H1 (cell line): Measurements from ENCODE around the gene ADTRP. TPM values are rescaled to one million over a fixed set of nuclear protein-coding genes. Genes with fewer than 3 reads are reported as not detected.

ENCODE experiments used
- CTCF ChIA-PET: fragments of 300-600 bp; sonication (Branson Sonifier 250); formaldehyde crosslinking; loops from one replicate; lab custom pipeline; 2021; ENCODE audit not compliant: partially characterized antibody; lab: Charles Lee
- POLR2A ChIA-PET: fragments of 300-600 bp; sonication (Branson Sonifier 250); formaldehyde crosslinking; loops from one replicate; lab custom pipeline; 2021; ENCODE audit warnings: inconsistent platforms; ENCODE audit not compliant: partially characterized antibody; lab: Charles Lee
- DNase-seq, 2 experiments: peaks; one replicate each; pipeline versions ENCODE4 v3.0.0 to v3.0.0-alpha.2; 2010 to 2022; ENCODE audit warnings: low spot score in 2 of 2, low read depth in 1 of 2, mixed read lengths in 1 of 2
- FAIRE-seq: peaks from 2 replicates; lab custom pipeline; 2011; peaks lifted over from hg19 to GRCh38; lab: Jason Lieb, UNC
- H2AFZ ChIP-seq: 2 replicates; pipeline ENCODE4 v1.8.1; 2012; ENCODE audit warnings: low read length, inconsistent platforms
- H2AK5ac ChIP-seq: 2 replicates; pipeline ENCODE4 v1.6.1; 2013; ENCODE audit warnings: low read depth, low read length
- H2BK120ac ChIP-seq: replicated peaks from 2 replicates; pipeline ENCODE3; 2013; ENCODE audit warnings: low read depth, low read length, inconsistent platforms
- H2BK12ac ChIP-seq: 2 replicates; pipeline ENCODE4 v1.6.1; 2013; ENCODE audit warnings: low read depth, low read length
- H2BK15ac ChIP-seq: 2 replicates; pipeline ENCODE4 v1.6.1; 2013; ENCODE audit warnings: low read length
- H2BK20ac ChIP-seq: 2 replicates; pipeline ENCODE4 v1.6.1; 2013; ENCODE audit warnings: low read length
- H2BK5ac ChIP-seq: 2 replicates; pipeline ENCODE4 v1.6.1; 2013; ENCODE audit warnings: low read depth, low read length
- H3K14ac ChIP-seq: 2 replicates; pipeline ENCODE4 v1.6.1; 2013; ENCODE audit warnings: inconsistent platforms; ENCODE audit not compliant: insufficient read length
- H3K18ac ChIP-seq: 2 replicates; pipeline ENCODE4 v1.6.1; 2013; ENCODE audit warnings: low read length; ENCODE audit errors: extremely low read depth
- H3K23ac ChIP-seq: 2 replicates; pipeline ENCODE4 v1.6.1; 2013; ENCODE audit warnings: inconsistent platforms; ENCODE audit not compliant: insufficient read length
- H3K23me2 ChIP-seq: 2 replicates; pipeline ENCODE4 v1.6.1; 2013; ENCODE audit warnings: low read depth, low read length
- H3K27ac ChIP-seq: 2 replicates; pipeline ENCODE4 v1.6.1; 2011; ENCODE audit warnings: low read depth, low read length, inconsistent platforms
- H3K27me3 ChIP-seq, 4 experiments: replicated peaks in 1 of 4; 1 replicate in 1 of 4; 2 replicates in 3 of 4; pipeline versions ENCODE4 v1.6.1 to v1.8.1; 2011 to 2013; ENCODE audit warnings: low read length in 3 of 4, mild to moderate bottlenecking in 3 of 4, inconsistent platforms in 2 of 4, mixed read lengths in 2 of 4, moderate library complexity in 1 of 4; ENCODE audit not compliant: control insufficient read depth in 3 of 4, insufficient read depth in 3 of 4; ENCODE audit errors: extremely low read depth in 1 of 4
- H3K36me3 ChIP-seq, 4 experiments: 2 replicates each; pipeline versions ENCODE4 v1.6.1 to v1.8.1; 2011 to 2013; ENCODE audit warnings: mild to moderate bottlenecking in 4 of 4, low read length in 3 of 4, moderate library complexity in 2 of 4, control low read depth in 1 of 4, inconsistent platforms in 1 of 4; ENCODE audit not compliant: insufficient read depth in 4 of 4, control insufficient read depth in 2 of 4
- H3K4ac ChIP-seq: replicated peaks from 2 replicates; pipeline ENCODE3; 2013; ENCODE audit warnings: low read length, low read depth, mixed read lengths, inconsistent platforms; ENCODE audit not compliant: insufficient read length
- H3K4me1 ChIP-seq, 4 experiments: replicated peaks in 1 of 4; 1 replicate in 1 of 4; 2 replicates in 3 of 4; pipeline versions ENCODE4 v1.6.1 to v1.8.1; 2011 to 2013; ENCODE audit warnings: low read length in 3 of 4, inconsistent platforms in 2 of 4, mixed read lengths in 1 of 4; ENCODE audit not compliant: insufficient read depth in 4 of 4, control insufficient read depth in 3 of 4
- H3K4me2 ChIP-seq, 2 experiments: 2 replicates each; pipeline versions ENCODE4 v1.6.1 to v1.8.1; 2011 to 2013; ENCODE audit warnings: low read depth in 2 of 2, low read length in 2 of 2, control low read depth in 1 of 2, inconsistent platforms in 1 of 2, mild to moderate bottlenecking in 1 of 2; ENCODE audit not compliant: insufficient read depth in 1 of 2
- H3K4me3 ChIP-seq, 4 experiments: fragments of 200-600, 300-600 bp in 1 of 4; sonication (generic), shearing (Covaris generic), sonication (Bioruptor Twin) in 1 of 4; 2 replicates each; pipeline versions ENCODE4 v1.5.1 to v1.8.1; 2011 to 2016; ENCODE audit warnings: low read length in 4 of 4, low read depth in 3 of 4, control low read depth in 2 of 4, inconsistent platforms in 2 of 4, mild to moderate bottlenecking in 2 of 4, mixed read lengths in 1 of 4, moderate library complexity in 1 of 4; ENCODE audit not compliant: insufficient read depth in 2 of 4; ENCODE audit errors: extremely low read depth in 1 of 4
- H3K56ac ChIP-seq: replicated peaks from 2 replicates; pipeline ENCODE3; 2013; ENCODE audit warnings: low read depth, mild to moderate bottlenecking, mixed read lengths, low read length, inconsistent platforms; ENCODE audit not compliant: insufficient read length
- H3K79me1 ChIP-seq: 2 replicates; pipeline ENCODE4 v1.6.1; 2013; ENCODE audit warnings: low read depth, low read length, control low read depth
- H3K79me2 ChIP-seq, 2 experiments: 2 replicates each; pipeline versions ENCODE4 v1.6.1 to v1.8.1; 2012 to 2013; ENCODE audit warnings: low read length in 2 of 2, mild to moderate bottlenecking in 2 of 2, inconsistent platforms in 1 of 2; ENCODE audit not compliant: insufficient read depth in 2 of 2, control insufficient read depth in 1 of 2
- H3K9ac ChIP-seq, 4 experiments: replicated peaks in 1 of 4; 1 replicate in 1 of 4; 2 replicates in 3 of 4; pipeline versions ENCODE4 v1.6.1 to v1.8.1; 2011 to 2013; ENCODE audit warnings: low read depth in 3 of 4, low read length in 3 of 4, control low read depth in 2 of 4, mild to moderate bottlenecking in 2 of 4, moderate library complexity in 2 of 4, inconsistent platforms in 1 of 4; ENCODE audit errors: extremely low read depth in 1 of 4
- H3K9me3 ChIP-seq, 2 experiments: 2 replicates each; pipeline versions ENCODE4 v1.6.1 to v1.8.1; 2012 to 2013; ENCODE audit warnings: mild to moderate bottlenecking in 2 of 2, moderate library complexity in 2 of 2, control low read depth in 1 of 2, inconsistent platforms in 1 of 2, low read depth in 1 of 2, low read length in 1 of 2, mixed read lengths in 1 of 2; ENCODE audit not compliant: insufficient read depth in 2 of 2
- H4K20me1 ChIP-seq, 2 experiments: replicated peaks in 1 of 2; 2 replicates each; pipeline versions ENCODE3 to v1.8.1; 2011 to 2013; ENCODE audit warnings: inconsistent platforms in 2 of 2, low read length in 2 of 2, mild to moderate bottlenecking in 1 of 2; ENCODE audit not compliant: insufficient read depth in 2 of 2, control insufficient read depth in 1 of 2
- H4K5ac ChIP-seq: 2 replicates; pipeline ENCODE4 v1.6.1; 2013; ENCODE audit warnings: low read length, low read depth, mixed read lengths, inconsistent platforms; ENCODE audit not compliant: insufficient read length
- H4K8ac ChIP-seq: 2 replicates; pipeline ENCODE4 v1.8.0; 2013; ENCODE audit warnings: mild to moderate bottlenecking, moderate library complexity, low read length, inconsistent platforms; ENCODE audit not compliant: insufficient read depth; ENCODE audit errors: extremely low read depth
- H4K91ac ChIP-seq: replicated peaks from 2 replicates; pipeline ENCODE3; 2013; ENCODE audit warnings: low read length, mixed read lengths, inconsistent platforms; ENCODE audit not compliant: insufficient read length
- GTF2F1 ChIP-seq: IDR thresholded peaks from 2 replicates; pipeline ENCODE4 v1.6.1; 2012; ENCODE audit warnings: low read depth, low read length, improper control_type of control experiment, borderline replicate concordance
- WGBS, 2 experiments: shearing (Covaris generic) in 1 of 2; methylation state at CpG; one replicate each; pipeline versions ENCODE4 v1.1.6 to v1.1.7; 2013 to 2015; ENCODE audit warnings: low lambda C conversion rate in 2 of 2, mixed read lengths in 2 of 2, inconsistent platforms in 1 of 2, low coverage in 1 of 2, missing lambda C conversion rate in 1 of 2; ENCODE audit not compliant: insufficient replicate concordance in 2 of 2, insufficient coverage in 1 of 2, insufficient read length in 1 of 2; ENCODE audit errors: extremely low coverage in 1 of 2, missing lambda C conversion rate in 1 of 2; 5-methylcytosine and 5-hydroxymethylcytosine counted together
- polyA plus RNA-seq, 7 experiments: library from polyadenylated mRNA; depleted of rRNA in 3 of 7; stranded (reverse) in 5 of 7; unstranded in 2 of 7; fragments of >200 nt in 5 of 7; fragments of 200-250 nt in 2 of 7; gene quantifications; 1 replicate in 5 of 7; 2 replicates in 1 of 7; 4 replicates in 1 of 7; pipeline versions ENCODE4 v1.2.1 to v1.2.3, GENCODE V29; 2011 to 2013; ENCODE audit warnings: missing spikeins in 2 of 7, mixed read lengths in 2 of 7
- total RNA-seq: library from RNA; stranded (reverse); fragmentation: NEBNext Ultra II Directional; extraction: Animal tissue kit (Norgen Biotek cat#: 25700); gene quantifications from 2 replicates; pipeline ENCODE4 v1.2.1, GENCODE V29; 2021

ADTRP gene
- total and polyA plus RNA-seq, 2 of the 8 experiments (the other 6 are each of a cell fraction or from before 2014, with no cell fraction given) = 0.08 to 0.45 TPM

- H3K79me1 ChIP-seq = no peaks in the 10 kb centered on the region
- H3K79me2 ChIP-seq = no peaks in the 10 kb centered on the region
- no peak overlapping the region for H3K56ac ChIP-seq
- H3K36me3 ChIP-seq = no peaks in the 10 kb centered on the region
- H2AK5ac ChIP-seq = no peak overlapping the region
- no peak overlapping the region for H3K9ac ChIP-seq
- no peaks in the 10 kb centered on the region; a peak in 1 of 4 replicates for H3K9me3 ChIP-seq
- ChIA-PET POLR2A (no interaction called here), CTCF (interaction anchor here (0.9 kb wide), 1 partner anchor 9 kb away, joined by 3 read pairs; no protein-coding TSS in a partner anchor)
- H3K4me3 ChIP-seq = no peak overlapping the region
- H2BK20ac ChIP-seq = no peak overlapping the region
- DNase-seq = no peak
- H3K27me3 ChIP-seq = no peaks in the 10 kb centered on the region
- no peak overlapping the region for H3K23ac ChIP-seq
- no peak overlapping the region for H3K14ac ChIP-seq
- no peak overlapping the region for H2BK15ac ChIP-seq
- TF ChIP-seq GTF2F1 = no peak
- no peaks in the 10 kb centered on the region for H3K23me2 ChIP-seq
- H3K27ac ChIP-seq = no peak overlapping the region
- H3K18ac ChIP-seq = no peak overlapping the region
- H3K4me1 ChIP-seq = no peaks in the 10 kb centered on the region
- FAIRE-seq = no peak
- H2BK5ac ChIP-seq = no peak overlapping the region
- H3K4ac ChIP-seq = no peak overlapping the region
- H4K5ac ChIP-seq = no peak overlapping the region
- H4K91ac ChIP-seq = no peak overlapping the region
- WGBS, 2 experiments = 89% methylated on average over 2 of the region's 2 CpGs; no CpG with 5 or more reads in 1 of the 2 experiments
- no peak overlapping the region for H3K4me2 ChIP-seq
- H4K20me1 ChIP-seq = no peaks in the 10 kb centered on the region
- no peak overlapping the region for H2BK120ac ChIP-seq
- H2AFZ ChIP-seq = no peak overlapping the region
- H4K8ac ChIP-seq = no peak overlapping the region
- H2BK12ac ChIP-seq = no peak overlapping the region
Measured at GRCh38 chr6:11756292-11756691, 22.3 kb downstream of the ADTRP start.
